T1000 (cell line): ENCODE data around the gene ATP10A.

ENCODE experiments used
- DNase-seq: peaks from one replicate; lab custom pipeline; 2025; ENCODE audit warnings: mixed read lengths; lab: John Stamatoyannopoulos, UW

The ATP10A gene

GRCh38 chr15:25679964-25680685 is 183.0 kb downstream of the ATP10A start:
- DNase-seq: no peak

GRCh38 chr15:25679492-25679891 is 183.6 kb downstream of the ATP10A start:
- DNase-seq: no peak

- DNase-seq: no peak
Measured at GRCh38 chr15:25678500-25678855, 184.6 kb downstream of the ATP10A start.

- no peak for DNase-seq
Measured at GRCh38 chr15:25677719-25678499, 185.2 kb downstream of the ATP10A start.

GRCh38 chr15:25676070-25676469 is 187.1 kb downstream of the ATP10A start:
- no peak for DNase-seq

GRCh38 chr15:25675396-25675795 is 187.7 kb downstream of the ATP10A start:
- no peak for DNase-seq

GRCh38 chr15:25674913-25675312 is 188.2 kb downstream of the ATP10A start:
- DNase-seq: no peak

- DNase-seq: no peak
Measured at GRCh38 chr15:25673972-25674371, 189.2 kb downstream of the ATP10A start.

- DNase-seq: no peak
Measured at GRCh38 chr15:25673351-25673750, 189.8 kb downstream of the ATP10A start.

GRCh38 chr15:25671132-25671531 is 192.0 kb downstream of the ATP10A start:
- no peak for DNase-seq

- no peak for DNase-seq
Measured at GRCh38 chr15:25670621-25671020, 192.5 kb downstream of the ATP10A start.

- no peak for DNase-seq
Measured at GRCh38 chr15:25670025-25670554, 193.0 kb downstream of the ATP10A start.

- no peak for DNase-seq
Measured at GRCh38 chr15:25668901-25669300, 194.2 kb downstream of the ATP10A start.

GRCh38 chr15:25668236-25668795 is 194.8 kb downstream of the ATP10A start:
- DNase-seq: no peak

GRCh38 chr15:25667829-25668228 is 195.3 kb downstream of the ATP10A start:
- no peak for DNase-seq

- DNase-seq: no peak
Measured at GRCh38 chr15:25665913-25666312, 197.2 kb downstream of the ATP10A start.

- DNase-seq: no peak
Measured at GRCh38 chr15:25664761-25665160, 198.4 kb downstream of the ATP10A start.

GRCh38 chr15:25663515-25663914 is 199.6 kb downstream of the ATP10A start:
- no peak for DNase-seq

- no peak for DNase-seq
Measured at GRCh38 chr15:25661898-25662297, 201.2 kb downstream of the ATP10A start.

- DNase-seq: no peak
Measured at GRCh38 chr15:25659251-25659650, 203.9 kb downstream of the ATP10A start.

- no peak for DNase-seq
Measured at GRCh38 chr15:25658560-25658959, 204.6 kb downstream of the ATP10A start.

- DNase-seq: no peak
Measured at GRCh38 chr15:25655207-25655948, 207.7 kb downstream of the ATP10A start.
